MM.1S (cell line): ENCODE data around the gene CARNS1.

Experiments used
- DNase-seq: peaks from one replicate; pipeline ENCODE4 v3.0.0-alpha.2; 2015
- H2AFZ ChIP-seq: fragments of 300-600 bp; sonication (generic); 2 replicates; pipeline ENCODE4 v1.6.0; 2016; ENCODE audit warnings: antibody characterized with exemption, low read length
- H3F3A ChIP-seq: fragments of 300-600 bp; sonication (generic); 2 replicates; pipeline ENCODE4 v1.6.1; 2016; ENCODE audit warnings: mild to moderate bottlenecking, antibody characterized with exemption, low read length, moderate library complexity, mixed read lengths; ENCODE audit not compliant: insufficient read depth
- H3K27ac ChIP-seq: fragments of 300-600 bp; sonication (generic); 2 replicates; pipeline ENCODE4 v1.5.1; 2016; ENCODE audit warnings: mild to moderate bottlenecking, low read length
- H3K27me3 ChIP-seq: fragments of 300-600 bp; sonication (generic); replicated peaks from 2 replicates; pipeline ENCODE4 v1.6.0; 2016; ENCODE audit warnings: low read length; ENCODE audit not compliant: insufficient read depth
- H3K36me3 ChIP-seq: fragments of 300-600 bp; sonication (generic); replicated peaks from 2 replicates; pipeline ENCODE4 v1.6.1; 2016; ENCODE audit warnings: mild to moderate bottlenecking, low read length, mixed read lengths; ENCODE audit not compliant: insufficient read depth
- H3K4me1 ChIP-seq: fragments of 300-600 bp; sonication (generic); 2 replicates; pipeline ENCODE4 v1.6.1; 2016; ENCODE audit warnings: low read length, mixed read lengths
- H3K4me2 ChIP-seq: fragments of 300-600 bp; sonication (generic); 2 replicates; pipeline ENCODE4 v1.6.0; 2016; ENCODE audit warnings: low read depth, low read length
- H3K4me3 ChIP-seq: fragments of 300-600 bp; sonication (generic); 2 replicates; pipeline ENCODE4 v1.5.1; 2016; ENCODE audit warnings: low read length, mixed read lengths
- H3K79me2 ChIP-seq: fragments of 300-600 bp; sonication (generic); 2 replicates; pipeline ENCODE4 v1.6.1; 2016; ENCODE audit warnings: mixed run types, low read length, mixed read lengths
- H3K9ac ChIP-seq: fragments of 300-600 bp; sonication (generic); 2 replicates; pipeline ENCODE4 v1.6.1; 2016; ENCODE audit warnings: low read length, mixed read lengths
- H3K9me2 ChIP-seq: fragments of 300-600 bp; sonication (generic); replicated peaks from 2 replicates; pipeline ENCODE4 v1.6.1; 2016; ENCODE audit warnings: mild to moderate bottlenecking, low read length, mixed read lengths; ENCODE audit not compliant: insufficient read depth
- H3K9me3 ChIP-seq: fragments of 300-600 bp; sonication (generic); replicated peaks from 2 replicates; pipeline ENCODE4 v1.6.1; 2016; ENCODE audit warnings: mild to moderate bottlenecking, low read length, mixed read lengths; ENCODE audit not compliant: insufficient read depth
- H4K20me1 ChIP-seq: fragments of 300-600 bp; sonication (generic); 2 replicates; pipeline ENCODE4 v1.6.1; 2016; ENCODE audit warnings: mild to moderate bottlenecking, low read length, moderate library complexity, mixed read lengths; ENCODE audit not compliant: insufficient read depth
- EZH2 ChIP-seq: fragments of 300-600 bp; sonication (generic); optimal IDR thresholded peaks from 2 replicates; pipeline ENCODE3; 2017; ENCODE audit warnings: low read depth, mild to moderate bottlenecking, antibody characterized with exemption, low read length, mixed read lengths
- EZH2phosphoT487 ChIP-seq: fragments of 300-600 bp; sonication (generic); IDR thresholded peaks from 2 replicates; pipeline ENCODE4 v1.6.1; 2018; ENCODE audit warnings: antibody characterized with exemption, low read length
- TF ChIP-seq, protein P1 (sequence below): fragments of 300-600 bp; sonication (generic); IDR thresholded peaks from 2 replicates; pipeline ENCODE4 v1.5.1; 2016; ENCODE audit warnings: antibody characterized with exemption, low read length, mixed read lengths

The CARNS1 gene

DNA sequence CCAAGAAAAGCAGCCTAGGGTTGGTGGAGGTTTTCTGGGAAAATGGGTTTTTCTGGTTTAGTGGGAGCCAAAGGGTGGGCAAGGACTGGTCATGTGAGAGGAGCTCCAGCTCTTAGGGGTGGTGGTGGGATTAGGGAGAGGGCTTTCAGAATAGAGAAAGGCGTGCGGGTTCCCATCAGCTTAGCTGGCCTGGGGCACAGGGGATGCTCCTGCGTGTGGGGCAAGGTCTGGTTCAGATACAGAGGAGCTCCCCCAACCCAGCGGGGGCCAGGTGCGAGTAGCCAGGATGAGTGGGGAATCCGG is 52.9 kb downstream of the CARNS1 start:
- H3K4me1 ChIP-seq: peaks cover 12% of the 10 kb centered on the region
- peak overlapping the region; percentile 74; the same call in 1 of the 2 replicates for H2AFZ ChIP-seq

GRCh38 chr11:67468759-67469507 is 53.5 kb downstream of the CARNS1 start, which contains the start of gene TMEM134:
Gene TMEM134, minus strand, starts transcription at chr11:67469251. Its CDS starts 59 bp downstream, at chr11:67469192.
- no peaks in the 10 kb centered on the region for H4K20me1 ChIP-seq
- H3K36me3 ChIP-seq: no peaks in the 10 kb centered on the region
- peak within 1 kb of the TSS; percentile 99 for H3K4me3 ChIP-seq
- H3K27me3 ChIP-seq: no peaks in the 10 kb centered on the region; the same call in 1 of the 2 replicates
- no peak within 1 kb of the TSS; the same call in 1 of the 2 replicates for H3K27ac ChIP-seq
- peak within 1 kb of the TSS; percentile 100 for H3K4me2 ChIP-seq
- peak within 1 kb of the TSS; percentile 80 for H3K9ac ChIP-seq
- no peaks in the 10 kb centered on the region for H3F3A ChIP-seq
- TF ChIP-seq EZH2phosphoT487: no peak
- no peak for TF ChIP-seq EZH2
- TF ChIP-seq, protein P1, sequence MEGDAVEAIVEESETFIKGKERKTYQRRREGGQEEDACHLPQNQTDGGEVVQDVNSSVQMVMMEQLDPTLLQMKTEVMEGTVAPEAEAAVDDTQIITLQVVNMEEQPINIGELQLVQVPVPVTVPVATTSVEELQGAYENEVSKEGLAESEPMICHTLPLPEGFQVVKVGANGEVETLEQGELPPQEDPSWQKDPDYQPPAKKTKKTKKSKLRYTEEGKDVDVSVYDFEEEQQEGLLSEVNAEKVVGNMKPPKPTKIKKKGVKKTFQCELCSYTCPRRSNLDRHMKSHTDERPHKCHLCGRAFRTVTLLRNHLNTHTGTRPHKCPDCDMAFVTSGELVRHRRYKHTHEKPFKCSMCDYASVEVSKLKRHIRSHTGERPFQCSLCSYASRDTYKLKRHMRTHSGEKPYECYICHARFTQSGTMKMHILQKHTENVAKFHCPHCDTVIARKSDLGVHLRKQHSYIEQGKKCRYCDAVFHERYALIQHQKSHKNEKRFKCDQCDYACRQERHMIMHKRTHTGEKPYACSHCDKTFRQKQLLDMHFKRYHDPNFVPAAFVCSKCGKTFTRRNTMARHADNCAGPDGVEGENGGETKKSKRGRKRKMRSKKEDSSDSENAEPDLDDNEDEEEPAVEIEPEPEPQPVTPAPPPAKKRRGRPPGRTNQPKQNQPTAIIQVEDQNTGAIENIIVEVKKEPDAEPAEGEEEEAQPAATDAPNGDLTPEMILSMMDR: peak; percentile 57
- peak within 1 kb of the TSS; percentile 100 for H2AFZ ChIP-seq
- peaks cover 10% of the 10 kb centered on the region for H3K4me1 ChIP-seq
- H3K9me2 ChIP-seq: no peaks in the 10 kb centered on the region
- H3K79me2 ChIP-seq: peaks cover 11% of the 10 kb centered on the region
- DNase-seq: peak; percentile 92
- no peaks in the 10 kb centered on the region for H3K9me3 ChIP-seq

More for the DNA sequence above, 52.9 kb downstream of the CARNS1 start:
- no peaks in the 10 kb centered on the region for H4K20me1 ChIP-seq
- peaks cover 11% of the 10 kb centered on the region for H3K79me2 ChIP-seq
- H3F3A ChIP-seq: no peaks in the 10 kb centered on the region
- TF ChIP-seq EZH2 (no peak), EZH2phosphoT487 (no peak)
- TF ChIP-seq, protein P1: no peak
- no peak overlapping the region for H3K27ac ChIP-seq
- H3K9me2 ChIP-seq: no peaks in the 10 kb centered on the region
- peak overlapping the region; percentile 92 for H3K4me2 ChIP-seq
- H3K9ac ChIP-seq: peak overlapping the region; percentile 79
- no peaks in the 10 kb centered on the region; the same call in 1 of the 2 replicates for H3K27me3 ChIP-seq
- no peaks in the 10 kb centered on the region for H3K9me3 ChIP-seq
- H3K36me3 ChIP-seq: no peaks in the 10 kb centered on the region
- DNase-seq: no peak
- H3K4me3 ChIP-seq: peak overlapping the region; percentile 90

- peaks cover 5% of the 10 kb centered on the region for H3K27me3 ChIP-seq
- H2AFZ ChIP-seq: peak overlapping the region; percentile 100
- H3K4me1 ChIP-seq: peaks cover 5% of the 10 kb centered on the region
- H3F3A ChIP-seq: no peaks in the 10 kb centered on the region
- no peaks in the 10 kb centered on the region for H4K20me1 ChIP-seq
- TF ChIP-seq EZH2 (no peak), EZH2phosphoT487 (no peak)
- TF ChIP-seq, protein P1: no peak
- H3K9me2 ChIP-seq: no peaks in the 10 kb centered on the region
- no peaks in the 10 kb centered on the region for H3K36me3 ChIP-seq
- peak overlapping the region; percentile 80 for H3K9ac ChIP-seq
- DNase-seq: no peak
- peak overlapping the region; percentile 100 for H3K4me2 ChIP-seq
- H3K79me2 ChIP-seq: peaks cover 11% of the 10 kb centered on the region
- H3K27ac ChIP-seq: no peak overlapping the region; the same call in 1 of the 2 replicates
- H3K9me3 ChIP-seq: no peaks in the 10 kb centered on the region
- H3K4me3 ChIP-seq: peak overlapping the region; percentile 99
These were observed 54.0 kb downstream of the CARNS1 start for GRCh38 chr11:67469508-67469811.
